GM18502 (cell line): Measurements from ENCODE around the gene PRDM10.

Experiments
- ATAC-seq: cut with Tn5 transposase; IDR thresholded peaks from one replicate; pipeline ENCODE4 v1.9.1; 2021; ENCODE audit warnings: mild to moderate bottlenecking; ENCODE audit not compliant: unreplicated experiment, poor library complexity

The PRDM10 gene

DNA sequence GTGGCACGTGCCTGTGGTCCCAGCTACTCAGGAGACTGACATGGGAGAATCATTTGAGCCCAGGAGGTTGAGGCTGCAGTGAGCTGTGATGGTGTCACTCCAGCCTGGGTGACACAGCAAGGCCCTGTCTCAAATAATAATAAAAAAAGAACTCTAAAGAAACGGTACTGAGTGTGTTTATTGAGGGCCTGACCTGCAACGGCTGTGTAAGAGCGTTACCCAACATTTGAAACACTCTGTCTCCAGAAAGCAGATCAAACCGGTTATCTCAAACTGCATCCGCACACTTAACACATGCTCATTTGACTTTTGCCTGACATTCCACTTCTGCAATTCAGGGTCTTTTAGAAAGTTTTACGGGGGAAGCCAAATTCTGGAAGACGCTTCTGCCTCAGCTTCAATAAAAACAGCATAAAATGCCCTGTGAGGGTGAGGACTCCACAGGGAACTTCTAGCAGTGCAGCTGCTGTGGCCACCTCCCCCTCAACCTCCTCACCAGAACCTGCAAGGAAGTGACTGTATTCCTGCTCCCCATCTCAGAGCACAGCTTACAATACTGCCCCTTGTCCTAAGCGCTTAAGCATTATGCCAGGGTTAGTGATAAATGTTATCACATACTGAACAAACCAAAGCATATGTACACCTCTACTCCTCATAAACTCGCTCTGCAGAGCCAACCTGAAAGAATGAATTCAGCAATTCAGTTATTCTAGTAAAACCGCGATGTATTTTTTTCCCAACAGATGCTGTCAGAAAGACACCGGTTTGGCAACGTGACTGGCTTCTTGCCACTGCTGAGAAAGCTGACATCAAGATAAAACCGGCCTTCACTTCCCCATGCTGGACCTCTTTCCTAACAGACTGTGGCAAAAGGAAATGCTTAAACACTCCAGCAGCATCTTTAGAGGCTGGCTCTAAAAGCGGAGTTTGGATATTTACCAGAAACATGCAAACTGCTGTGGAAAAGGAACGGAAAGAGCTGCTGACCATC, 52.2 kb downstream of the PRDM10 start:
- ATAC-seq = no peak

GRCh38 chr11:129948926-129949466, 53.6 kb downstream of the PRDM10 start:
- ATAC-seq = no peak

DNA sequence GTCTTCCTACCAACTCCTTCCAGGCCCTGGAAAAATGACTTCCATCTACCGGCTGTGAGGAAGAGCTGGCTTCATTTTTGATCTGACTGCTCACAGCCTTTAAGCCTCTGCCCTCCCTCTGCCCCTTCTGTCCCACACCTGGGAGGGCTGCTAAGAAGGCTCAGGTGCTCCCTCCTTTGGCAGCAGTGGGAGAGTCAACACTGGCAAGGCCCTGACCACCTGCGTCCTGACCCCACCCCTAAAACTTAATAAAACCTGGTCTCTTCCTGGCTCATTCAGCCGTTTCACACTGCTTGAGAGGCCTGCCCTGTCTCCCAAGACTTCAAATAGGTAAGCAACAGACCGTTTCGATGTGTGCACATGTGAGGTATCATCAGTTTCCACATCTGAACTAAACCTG, 55.2 kb downstream of the PRDM10 start:
- ATAC-seq = no peak

DNA sequence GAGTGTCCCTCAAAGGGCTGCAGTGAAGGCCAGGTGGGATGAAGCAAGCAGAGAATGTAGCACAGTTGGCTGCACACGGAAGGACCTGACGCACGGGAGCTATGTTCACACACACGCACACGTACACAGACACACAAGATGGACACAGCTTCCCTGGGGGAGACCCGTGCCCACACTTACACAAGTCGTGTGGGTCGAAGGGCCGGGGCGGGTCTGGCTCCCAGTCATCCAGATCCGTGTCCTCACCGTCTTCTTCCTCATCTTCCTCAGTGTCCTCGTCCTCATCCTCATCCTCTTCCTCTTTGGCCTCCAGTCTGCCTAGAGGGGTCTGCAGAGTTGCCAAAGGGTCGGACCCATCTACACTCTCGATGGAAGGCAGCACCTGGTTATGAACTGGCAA, 55.7 kb downstream of the PRDM10 start:
- ATAC-seq = no peak

GRCh38 chr11:129946256-129946655, 56.4 kb downstream of the PRDM10 start:
- no peak for ATAC-seq

- ATAC-seq = no peak
Observed at GRCh38 chr11:129945373-129945772, 57.3 kb downstream of the PRDM10 start.

GRCh38 chr11:129944696-129945095, 57.9 kb downstream of the PRDM10 start:
- ATAC-seq = no peak

- no peak for ATAC-seq
Observed at GRCh38 chr11:129943036-129943435, 59.6 kb downstream of the PRDM10 start.

GRCh38 chr11:129939510-129939909, 63.1 kb downstream of the PRDM10 start:
- no peak for ATAC-seq

- ATAC-seq = no peak
Observed at GRCh38 chr11:129938764-129939163, 63.9 kb downstream of the PRDM10 start.

- ATAC-seq = no peak
Observed at GRCh38 chr11:129937592-129938238, 64.9 kb downstream of the PRDM10 start.

DNA sequence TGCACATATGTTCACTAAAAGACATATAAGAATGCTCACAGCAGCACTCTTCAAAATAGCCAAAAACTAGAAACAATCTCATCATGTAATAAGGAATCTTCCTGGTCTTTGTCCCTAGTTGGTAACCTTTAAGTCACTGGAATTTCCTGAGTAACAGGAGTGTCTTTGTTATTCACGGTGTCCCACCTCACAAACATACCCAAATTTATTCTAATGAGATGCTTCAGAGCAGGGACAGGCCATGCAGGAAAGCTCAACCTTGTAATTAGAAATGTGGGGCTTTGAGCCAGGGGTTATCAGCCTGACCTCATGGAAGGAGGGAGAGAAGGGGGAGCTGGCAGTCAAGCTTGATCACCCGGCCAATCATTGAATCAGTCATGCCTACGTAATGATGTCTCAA, 66.9 kb downstream of the PRDM10 start:
- ATAC-seq = no peak

- no peak for ATAC-seq
Observed at GRCh38 chr11:129933891-129934290, 68.7 kb downstream of the PRDM10 start.

- no peak for ATAC-seq
Observed at GRCh38 chr11:129933262-129933661, 69.4 kb downstream of the PRDM10 start.

GRCh38 chr11:129932381-129933067, 70.1 kb downstream of the PRDM10 start:
- ATAC-seq = no peak

DNA sequence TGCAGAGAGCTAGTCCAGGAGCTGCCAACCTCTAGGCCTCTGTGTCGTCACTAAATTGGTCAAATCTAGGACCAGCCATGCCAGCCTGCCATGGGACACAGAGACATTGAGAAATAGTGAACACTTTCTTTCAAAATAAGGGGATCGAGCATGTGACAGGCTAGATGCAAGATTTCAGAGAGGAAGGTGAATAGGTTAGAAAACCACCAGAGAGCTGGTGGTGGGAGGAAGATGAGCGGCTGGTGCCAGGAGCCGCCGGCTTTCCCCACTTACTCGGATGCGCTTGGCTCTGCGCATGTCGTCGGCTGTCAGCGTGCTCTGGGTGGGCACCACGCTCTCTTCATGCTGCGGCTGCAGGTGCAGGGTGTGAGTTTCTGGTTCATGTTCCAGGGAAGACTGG, 71.9 kb downstream of the PRDM10 start:
- no peak for ATAC-seq

DNA sequence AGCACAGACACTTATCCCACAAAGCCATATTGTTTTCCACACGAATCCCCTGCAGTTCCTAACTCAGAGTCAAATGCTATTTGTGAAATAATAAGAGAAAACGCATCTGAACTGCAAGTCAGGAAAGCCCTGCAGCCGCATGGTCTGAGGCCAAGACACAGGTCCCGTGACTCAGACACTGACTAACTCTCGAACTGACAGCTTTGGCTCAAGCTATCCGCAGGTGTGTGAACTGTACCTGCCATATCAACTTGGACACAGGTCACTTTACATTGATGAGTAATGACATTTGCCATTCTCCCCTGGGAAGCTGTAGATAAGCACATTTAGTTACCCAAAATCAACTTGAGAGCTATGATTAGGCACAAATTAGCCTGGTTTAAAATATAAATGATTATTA, 72.3 kb downstream of the PRDM10 start:
- no peak for ATAC-seq

DNA sequence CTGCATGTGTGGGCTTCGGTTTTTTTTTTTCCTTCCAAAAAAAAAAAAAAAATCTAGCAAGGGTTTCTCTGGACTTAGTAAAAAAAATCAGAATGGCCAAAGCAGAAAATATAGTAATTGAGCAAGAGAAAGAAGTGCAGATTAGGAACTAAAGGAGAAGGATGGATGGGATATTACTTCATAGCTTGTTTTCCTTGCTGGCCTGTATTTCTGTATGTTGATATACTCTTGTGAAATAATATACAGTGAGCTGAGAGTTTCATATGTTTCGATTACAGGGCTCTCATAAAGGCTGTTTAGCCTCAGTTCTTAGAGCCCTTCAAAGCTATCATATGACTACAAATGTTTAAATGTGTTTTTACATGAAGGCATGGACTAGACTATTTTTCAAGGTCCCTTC, 72.9 kb downstream of the PRDM10 start:
- no peak for ATAC-seq

DNA sequence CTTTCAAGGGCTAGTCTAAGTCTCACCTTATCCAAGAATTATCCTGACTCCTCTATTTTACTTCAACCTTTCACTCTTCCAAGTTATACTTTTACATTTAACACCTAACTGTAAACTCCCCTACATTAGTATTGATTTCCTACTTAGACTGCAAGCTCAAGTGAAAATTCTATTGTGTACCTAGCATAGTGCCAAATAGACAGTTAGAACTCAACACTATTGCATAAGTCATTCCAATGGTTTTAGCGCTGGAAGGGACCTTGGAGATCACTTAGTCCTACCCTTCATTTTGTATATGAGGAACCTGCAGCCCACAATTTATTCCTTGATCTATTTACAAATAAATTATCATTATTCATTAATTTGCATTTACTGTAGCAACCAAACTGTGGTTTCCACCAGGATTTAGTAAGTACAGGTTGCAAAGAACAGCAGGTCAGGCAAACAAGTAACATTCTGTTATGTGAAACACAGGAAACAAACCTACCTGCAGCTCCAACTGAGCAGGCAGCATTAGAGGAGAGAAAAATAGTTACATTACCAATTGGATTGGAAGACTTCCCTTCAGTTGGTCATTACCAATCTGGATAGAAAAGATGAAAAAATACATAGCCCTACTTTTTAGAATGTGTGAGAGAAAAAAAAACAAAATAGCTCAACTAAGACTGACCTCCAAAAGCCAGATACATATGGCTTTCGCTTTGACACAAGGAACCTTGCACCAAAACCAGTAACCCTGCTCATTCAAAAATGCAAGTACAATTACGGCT, 73.5 kb downstream of the PRDM10 start:
- no peak for ATAC-seq

- ATAC-seq = no peak
Observed at GRCh38 chr11:129922674-129923073, 80.0 kb downstream of the PRDM10 start.
